UCSD-AML1 (cell line): Measurements from ENCODE around the gene PTPRN2.

Source experiments
- DNase-seq: peaks from one replicate; lab custom pipeline; 2025; ENCODE audit not compliant: unreplicated experiment; lab: John Stamatoyannopoulos, UW

Gene PTPRN2

DNA sequence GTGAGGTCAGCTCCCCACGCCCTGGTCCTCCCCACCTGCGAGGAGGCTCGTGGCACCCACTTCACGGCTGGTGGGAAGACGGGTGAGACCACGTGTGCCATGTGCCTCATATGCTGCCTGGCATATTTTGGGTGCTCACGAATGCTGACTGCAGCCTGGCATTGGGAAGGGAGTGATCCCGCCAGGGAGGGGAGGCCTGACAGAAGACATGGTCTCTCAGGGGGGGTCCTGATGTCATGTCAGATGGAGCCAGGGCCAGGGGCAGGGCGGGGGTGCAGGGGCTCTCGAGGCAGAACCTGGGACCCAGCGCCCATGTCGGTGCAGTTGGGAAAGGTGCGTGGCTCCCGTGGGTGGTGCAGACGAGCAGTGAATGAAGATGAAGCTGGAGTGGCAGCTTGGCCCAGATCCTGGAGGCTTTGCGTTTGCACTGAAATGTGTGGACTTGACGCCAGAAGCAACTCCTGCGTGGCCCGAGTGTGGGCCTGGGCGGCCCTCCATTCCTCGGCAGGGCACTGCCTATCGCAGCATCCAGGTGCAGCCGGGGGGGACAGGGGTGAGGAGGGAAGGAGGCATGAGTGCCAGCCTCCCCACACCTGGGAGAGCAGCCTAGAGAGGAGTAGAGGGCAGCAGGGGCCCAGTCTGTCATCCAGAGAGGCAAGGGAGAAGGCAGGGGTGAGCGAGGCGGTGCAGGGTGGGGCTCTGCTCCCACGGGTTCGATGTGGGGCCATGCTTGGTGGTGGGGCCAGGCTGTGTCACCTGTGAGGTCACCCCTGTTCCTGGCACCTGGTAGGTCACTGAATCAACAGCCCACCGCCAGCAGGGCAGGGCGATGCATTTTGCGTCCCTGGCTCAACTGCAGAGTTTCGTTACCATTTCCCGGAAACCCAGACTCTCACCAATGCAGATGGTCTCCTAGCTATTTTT, 865.2 kb downstream of the PTPRN2 start:
- no peak for DNase-seq

DNA sequence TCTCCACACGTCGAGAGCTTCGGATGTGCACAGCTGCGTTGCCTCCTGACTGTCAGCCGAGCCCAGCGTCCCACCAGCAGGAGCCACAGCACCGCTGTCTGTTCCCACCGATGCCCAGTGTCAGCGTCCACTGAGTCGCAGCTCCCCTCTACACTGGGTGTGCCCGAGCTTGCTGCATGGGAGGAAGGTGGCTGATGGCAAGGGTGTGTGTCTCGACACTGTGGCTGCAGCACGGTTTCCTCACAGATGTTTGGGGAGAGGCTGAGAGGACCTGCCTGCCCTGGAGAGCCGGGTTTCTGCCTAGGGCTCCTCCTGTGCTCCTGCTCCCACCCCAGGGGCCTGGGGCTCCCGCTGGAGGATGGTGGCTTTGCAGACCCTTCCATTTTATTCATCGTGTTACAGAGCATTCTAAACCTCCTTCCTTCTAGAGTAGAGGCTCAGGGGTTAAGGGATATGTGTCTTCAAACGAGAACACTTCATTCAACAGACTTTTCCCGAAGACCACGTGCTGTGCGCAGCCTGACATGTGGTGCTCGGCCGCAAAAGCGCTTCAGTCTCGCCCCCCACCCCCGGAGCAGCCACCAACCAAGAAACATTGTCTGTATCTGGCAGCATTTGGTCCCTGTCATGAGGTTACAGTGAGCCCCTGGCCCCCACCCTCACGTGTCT, 866.0 kb downstream of the PTPRN2 start:
- no peak for DNase-seq

DNA sequence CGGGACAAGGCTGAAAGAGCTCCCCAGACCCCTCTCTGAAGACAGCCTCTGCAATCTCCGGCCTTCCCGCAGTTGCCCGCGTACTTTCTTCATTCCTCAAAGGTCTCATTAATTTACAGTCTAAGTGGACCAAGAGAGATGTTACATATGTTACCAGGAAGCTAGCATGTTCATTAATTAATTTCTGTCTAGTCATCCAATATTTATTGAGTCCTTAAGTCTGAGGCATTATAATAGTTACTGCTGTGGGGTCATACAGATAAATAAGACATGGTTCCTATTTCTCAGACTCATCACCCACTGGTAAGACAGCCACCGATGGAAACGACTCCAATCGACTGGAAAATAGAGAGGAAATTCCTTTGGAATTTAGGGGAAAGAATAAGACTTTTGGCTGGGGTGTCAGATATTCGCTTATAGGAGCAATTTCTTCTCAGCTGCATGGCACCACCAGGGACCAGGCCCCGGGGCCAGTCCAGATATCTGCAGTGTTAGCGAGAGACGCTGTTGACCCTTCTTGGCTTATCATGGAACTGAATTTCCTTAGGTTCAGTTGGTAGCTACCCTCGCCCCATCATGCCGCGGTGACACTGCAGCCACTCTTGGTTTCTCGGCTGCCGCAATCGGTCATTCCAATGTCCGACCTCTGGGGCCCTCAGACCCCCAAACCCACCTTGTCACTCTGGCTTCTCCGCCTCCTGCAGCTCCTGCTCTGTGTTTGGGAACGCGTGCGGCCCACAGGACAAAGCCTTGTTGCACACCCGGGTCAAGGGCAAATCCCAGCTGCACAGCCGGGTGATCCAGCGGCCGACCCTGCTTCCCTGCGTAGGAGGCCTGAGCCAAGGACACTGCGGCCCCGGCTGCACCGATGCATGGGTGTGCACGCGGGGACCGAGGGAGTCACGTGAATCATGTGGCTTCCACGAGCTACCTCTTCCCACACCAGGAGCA, 867.6 kb downstream of the PTPRN2 start:
- DNase-seq, result no peak

DNA sequence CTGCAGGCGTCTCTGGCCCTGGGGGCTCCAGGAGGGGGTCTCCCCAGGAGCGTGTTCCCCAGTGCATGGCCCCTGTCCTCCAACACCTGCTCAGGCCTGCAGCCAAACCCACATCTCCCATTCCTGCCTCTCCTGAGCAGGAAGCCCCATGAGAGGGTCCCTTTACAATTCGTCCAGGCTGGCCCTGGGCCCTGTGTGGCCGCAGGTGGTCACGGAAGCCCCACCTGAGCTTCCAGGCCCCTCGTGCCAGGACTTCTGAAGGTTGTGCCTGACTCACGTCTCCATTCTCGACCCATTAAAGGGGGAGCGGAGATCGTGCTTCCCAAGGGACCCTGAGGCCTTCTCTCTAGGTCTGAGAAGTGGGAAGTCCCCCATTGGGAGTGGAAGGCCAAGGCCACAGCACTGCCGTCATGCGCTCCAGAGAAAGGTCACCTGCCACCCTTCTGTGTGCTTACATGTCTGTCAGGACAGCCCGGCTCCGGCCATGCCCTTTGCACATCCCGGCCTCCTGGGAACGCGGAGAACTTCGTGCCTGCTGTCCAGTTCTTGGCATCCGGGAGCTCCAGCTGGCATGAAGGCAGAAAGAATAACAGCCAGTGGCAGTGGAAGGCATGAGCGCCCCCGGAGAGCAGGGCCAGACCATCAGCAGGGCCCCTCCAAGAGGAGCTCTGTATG, 868.5 kb downstream of the PTPRN2 start:
- no peak for DNase-seq

- DNase-seq, result no peak
These were observed 869.2 kb downstream of the PTPRN2 start for GRCh38 chr7:157718303-157719007.

DNA sequence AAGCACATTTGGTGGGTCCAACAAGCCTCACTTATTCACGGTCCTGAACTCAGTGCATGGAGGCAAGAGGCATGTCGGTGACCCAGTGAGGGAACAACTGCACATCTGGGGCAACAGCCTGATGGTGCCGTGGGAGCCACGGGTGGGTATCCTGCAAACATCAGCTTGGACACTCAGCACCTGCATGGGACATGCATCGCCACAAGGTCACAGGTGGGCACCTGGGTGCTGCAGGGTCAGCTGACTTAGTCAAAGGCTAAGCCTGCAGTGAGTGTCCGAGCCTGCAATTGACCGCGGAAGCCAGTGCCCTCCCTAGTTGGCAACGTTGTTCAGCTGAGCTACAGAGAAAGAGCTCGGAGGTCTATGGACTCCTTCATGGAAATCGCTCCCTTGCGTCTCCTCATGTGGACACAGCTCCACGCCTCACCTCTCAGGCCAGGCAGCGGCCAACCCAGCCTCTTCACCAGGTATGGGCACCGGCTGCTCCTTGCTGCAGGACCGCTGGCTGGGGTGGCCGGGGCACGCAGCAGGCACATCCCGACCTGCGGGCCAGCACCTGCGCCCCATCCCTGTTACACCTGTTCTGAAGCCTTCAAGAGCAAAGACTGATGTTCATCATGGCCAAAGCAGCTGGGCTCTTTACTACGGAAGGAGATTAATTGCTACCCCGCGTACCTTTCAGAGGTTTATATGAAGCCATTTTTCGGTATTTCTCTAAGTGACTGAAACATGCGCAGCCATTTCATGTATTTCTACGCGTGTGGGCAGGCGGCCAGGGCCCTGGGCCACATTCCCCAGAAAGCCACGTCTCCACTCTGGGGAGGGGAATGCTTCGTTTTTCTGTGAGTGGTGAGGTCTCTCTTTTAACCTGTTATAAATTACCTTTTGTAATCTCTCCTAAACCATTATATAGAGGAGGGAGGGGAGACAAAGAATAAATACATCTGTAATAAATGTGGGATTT, 870.1 kb downstream of the PTPRN2 start:
- DNase-seq, result no peak

- DNase-seq, result no peak
These were observed 871.7 kb downstream of the PTPRN2 start for GRCh38 chr7:157715938-157716280.

DNA sequence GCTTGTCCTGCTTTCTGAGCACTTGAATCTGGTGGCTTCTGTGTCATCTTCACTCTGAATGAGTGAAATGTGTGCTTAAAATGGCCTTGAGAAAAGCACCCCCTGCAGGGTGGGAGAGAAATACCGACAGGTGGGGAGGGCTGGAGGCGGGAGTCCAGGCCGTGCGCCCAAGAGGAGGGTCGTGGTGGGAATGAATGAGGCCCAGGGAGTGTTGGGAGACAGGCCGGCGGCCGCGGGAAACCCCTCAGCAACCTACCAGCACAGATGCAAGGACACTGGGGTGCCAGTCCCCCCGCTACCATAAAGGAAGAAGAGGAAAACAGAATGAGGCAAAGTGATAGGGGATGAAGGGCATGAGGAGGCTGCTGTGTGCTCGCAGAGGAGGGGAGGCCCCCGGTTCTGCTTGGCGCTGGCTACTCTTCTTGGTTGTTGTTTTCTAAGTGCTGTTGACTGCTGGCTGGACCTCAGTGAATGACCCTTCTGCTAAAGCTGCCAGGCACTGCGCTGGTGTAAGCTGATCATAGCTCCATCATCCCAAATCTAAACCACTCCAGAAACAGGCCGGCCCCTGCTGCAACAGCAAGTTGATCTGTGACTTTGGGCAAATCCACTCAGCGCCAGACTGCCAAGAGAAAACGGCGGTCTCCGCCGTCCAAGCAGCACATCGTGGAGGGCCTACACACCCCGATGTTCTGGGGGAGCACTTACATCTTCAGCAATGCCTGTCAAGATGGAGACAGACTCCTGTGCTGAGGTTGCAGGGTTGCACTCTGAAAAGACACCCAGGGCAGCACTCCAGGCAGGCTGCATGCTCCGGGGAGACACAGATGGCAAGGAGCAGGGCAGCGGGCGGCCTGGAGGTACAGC, 872.3 kb downstream of the PTPRN2 start:
- no peak for DNase-seq

- DNase-seq, result no peak
These were observed 873.2 kb downstream of the PTPRN2 start for GRCh38 chr7:157714166-157715070.

DNA sequence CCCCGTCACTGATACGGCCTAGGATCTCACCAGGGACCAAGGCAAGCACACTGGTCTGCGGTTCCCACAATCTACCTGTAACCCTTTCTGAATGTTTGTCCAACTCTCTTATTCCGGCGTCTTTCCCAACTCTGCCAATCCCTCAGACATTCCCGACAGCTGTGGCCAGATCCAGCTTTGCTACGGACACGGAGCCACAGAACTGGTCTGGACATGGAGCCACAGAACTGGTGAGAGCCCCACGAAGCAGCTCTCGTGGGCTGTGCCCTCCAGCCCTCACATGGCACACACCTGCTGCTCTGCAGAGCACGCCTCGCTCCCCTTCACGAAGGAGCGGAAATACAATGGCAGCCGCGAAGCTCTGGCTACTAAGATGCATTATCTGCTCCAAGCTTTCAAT, 874.0 kb downstream of the PTPRN2 start:
- no peak for DNase-seq

GRCh38 chr7:157712666-157713235, 874.9 kb downstream of the PTPRN2 start:
- DNase-seq, result no peak

DNA sequence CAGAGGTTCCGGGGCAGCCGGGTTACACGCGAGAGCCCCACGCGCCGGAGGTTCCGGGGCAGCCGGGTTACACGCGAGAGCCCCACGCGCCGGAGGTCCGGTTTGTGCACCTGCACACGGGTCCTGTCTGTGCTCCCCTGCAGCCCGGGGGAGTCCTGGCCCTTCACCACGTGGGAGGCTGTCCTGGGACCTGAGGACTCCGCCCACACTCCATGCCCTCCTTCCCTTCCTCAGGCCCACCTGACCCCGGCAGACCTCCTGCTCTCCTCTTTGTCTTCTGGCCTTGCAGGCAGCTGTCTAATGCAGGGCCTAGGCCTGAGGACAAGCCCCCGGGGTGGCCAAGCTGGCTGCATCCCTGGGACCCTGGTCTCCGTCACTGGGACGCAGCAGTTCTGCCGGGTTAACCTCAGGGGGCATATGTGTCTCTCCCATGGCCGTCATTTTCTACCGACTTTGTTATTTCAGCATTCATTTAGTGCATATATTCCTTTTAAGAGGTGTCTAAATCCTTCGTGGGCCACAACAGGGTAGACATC, 876.2 kb downstream of the PTPRN2 start:
- DNase-seq, result no peak

- DNase-seq, result no peak
These were observed 877.2 kb downstream of the PTPRN2 start for GRCh38 chr7:157710396-157710795.

GRCh38 chr7:157709531-157710251, 877.9 kb downstream of the PTPRN2 start:
- DNase-seq, result no peak

DNA sequence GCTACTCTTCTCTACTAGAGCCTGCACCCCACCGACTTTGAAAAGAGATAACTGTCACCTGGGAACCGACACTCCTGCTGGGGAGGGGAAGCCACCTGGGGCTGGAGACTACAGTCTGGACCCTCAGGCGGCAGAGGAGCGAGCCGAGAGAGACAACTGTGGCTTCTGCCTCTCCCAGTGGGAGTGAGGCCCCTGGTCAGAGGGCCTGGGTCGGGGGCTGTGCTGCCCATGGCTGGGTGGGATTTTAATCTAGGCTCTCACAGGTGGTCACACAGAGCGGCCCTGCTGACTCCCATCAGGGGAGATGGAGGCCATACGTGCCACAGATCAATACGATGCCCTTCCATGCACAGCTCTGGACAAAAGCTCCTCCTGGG, 878.7 kb downstream of the PTPRN2 start:
- no peak for DNase-seq
